Endothelial cell of umbilical vein (primary cell): ENCODE results near the gene CD109. TPM values are rescaled to one million over a fixed set of nuclear protein-coding genes. Genes with fewer than 3 reads are reported as not detected.

Experiments used
- BruUV-seq: library from RNA; stranded (reverse); fragments of 400-500 nt; replicated peaks from 2 replicates; lab custom pipeline; 2021; lab: Mats Ljungman, UMichigan
- CTCF ChIA-PET: fragments of 300-600, 350-600 bp; sonication (Branson Sonifier 250); formaldehyde crosslinking; loops from one replicate; lab custom pipeline; 2021; ENCODE audit warnings: antibody characterized with exemption, inconsistent platforms; lab: Charles Lee
- POLR2A ChIA-PET: fragments of 300-600, 350-600 bp; sonication (Branson Sonifier 250); formaldehyde crosslinking; loops from one replicate; lab custom pipeline; 2021; ENCODE audit warnings: antibody characterized with exemption, inconsistent platforms; lab: Charles Lee
- DNase-seq: peaks from one replicate; pipeline ENCODE4 v3.0.0-alpha.2; 2011; ENCODE audit warnings: low read depth, low spot score
- FAIRE-seq: peaks from 2 replicates; lab custom pipeline; 2011; peaks lifted over from hg19 to GRCh38; lab: Jason Lieb, UNC
- H2AFZ ChIP-seq: 2 replicates; pipeline ENCODE4 v1.6.0; 2012; ENCODE audit warnings: low read depth, low read length, control low read depth, inconsistent platforms
- H3K27ac ChIP-seq: 2 replicates; pipeline ENCODE4 v1.5.1; 2011; ENCODE audit warnings: low read depth, mild to moderate bottlenecking, control low read depth, low read length, moderate library complexity; ENCODE audit not compliant: insufficient read depth
- H3K27me3 ChIP-seq, 2 experiments: 2 replicates each; pipeline versions ENCODE4 v1.6.0 to v1.6.1; 2011; ENCODE audit warnings: low read length in 2 of 2, mixed read lengths in 1 of 2; ENCODE audit not compliant: control insufficient read depth in 2 of 2, insufficient read depth in 2 of 2
- H3K36me3 ChIP-seq, 2 experiments: 2 replicates in 1 of 2; 3 replicates in 1 of 2; pipeline ENCODE4 v1.5.1; 2011; ENCODE audit warnings: low read length in 2 of 2, mild to moderate bottlenecking in 1 of 2, moderate library complexity in 1 of 2; ENCODE audit not compliant: control insufficient read depth in 2 of 2, insufficient read depth in 2 of 2; ENCODE audit errors: extremely low read depth in 1 of 2
- H3K4me1 ChIP-seq: 3 replicates; pipeline ENCODE4 v1.5.1; 2011; ENCODE audit warnings: mild to moderate bottlenecking, low read length; ENCODE audit not compliant: control insufficient read depth, insufficient read depth; ENCODE audit errors: extremely low read depth
- H3K4me2 ChIP-seq: 2 replicates; pipeline ENCODE4 v1.6.1; 2011; ENCODE audit warnings: low read length, control low read depth, mixed read lengths; ENCODE audit not compliant: insufficient read depth
- H3K4me3 ChIP-seq, 3 experiments: fragments of 200-600 bp in 1 of 3; sonication (generic), shearing (Covaris generic) in 1 of 3; replicated peaks in 1 of 3; 2 replicates each; pipeline ENCODE4 v1.5.1; 2011 to 2016; ENCODE audit warnings: control low read depth in 3 of 3, low read length in 3 of 3, mild to moderate bottlenecking in 2 of 3, inconsistent platforms in 1 of 3, low read depth in 1 of 3, moderate library complexity in 1 of 3; ENCODE audit not compliant: insufficient read depth in 1 of 3
- H3K79me2 ChIP-seq: 2 replicates; pipeline ENCODE4 v1.6.0; 2012; ENCODE audit warnings: low read length, inconsistent platforms; ENCODE audit not compliant: control insufficient read depth, insufficient read depth
- H3K9ac ChIP-seq: replicated peaks from 2 replicates; pipeline ENCODE3; 2011; ENCODE audit warnings: low read length, control low read depth; ENCODE audit not compliant: insufficient read depth; ENCODE audit errors: extremely low read depth
- H3K9me1 ChIP-seq: replicated peaks from 3 replicates; pipeline ENCODE4 v1.6.0; 2011; ENCODE audit warnings: mild to moderate bottlenecking, low read length; ENCODE audit not compliant: control insufficient read depth, insufficient read depth; ENCODE audit errors: extremely low read depth
- H3K9me3 ChIP-seq: replicated peaks from 2 replicates; pipeline ENCODE4 v1.5.1; 2012; ENCODE audit warnings: low read length, inconsistent platforms; ENCODE audit not compliant: control insufficient read depth, insufficient read depth
- H4K20me1 ChIP-seq: replicated peaks from 2 replicates; pipeline ENCODE3; 2011; ENCODE audit warnings: mild to moderate bottlenecking, low read length; ENCODE audit not compliant: control insufficient read depth, insufficient read depth; ENCODE audit errors: extremely low read depth
- EZH2 ChIP-seq: IDR thresholded peaks from 2 replicates; pipeline ENCODE4 v1.6.1; 2012; ENCODE audit warnings: borderline replicate concordance, low read depth, mild to moderate bottlenecking, moderate library complexity, low read length, inconsistent platforms; ENCODE audit not compliant: severe bottlenecking
- FOS ChIP-seq: IDR thresholded peaks from 2 replicates; pipeline ENCODE4 v1.6.1; 2011; ENCODE audit warnings: mild to moderate bottlenecking, low read length, moderate library complexity, borderline replicate concordance; ENCODE audit not compliant: insufficient read depth
- GATA2 ChIP-seq: IDR thresholded peaks from 2 replicates; pipeline ENCODE4 v1.7.0; 2011; ENCODE audit warnings: low read depth, mild to moderate bottlenecking, moderate library complexity, mixed read lengths, low read length; ENCODE audit not compliant: insufficient read length, insufficient read depth
- JUN ChIP-seq: IDR thresholded peaks from 2 replicates; pipeline ENCODE4 v1.6.1; 2011; ENCODE audit warnings: borderline replicate concordance, low read depth; ENCODE audit not compliant: insufficient read length, insufficient read depth
- MYC ChIP-seq: IDR thresholded peaks from one replicate; pipeline ENCODE4 v1.6.1; 2011; ENCODE audit warnings: mild to moderate bottlenecking, low read depth, low read length
- POLR2A ChIP-seq: IDR thresholded peaks from 2 replicates; pipeline ENCODE4 v1.6.1; 2012; ENCODE audit warnings: low read depth, mild to moderate bottlenecking, control low read depth, low read length
- POLR2AphosphoS5 ChIP-seq: IDR thresholded peaks from 2 replicates; pipeline ENCODE4 v1.6.1; 2012; ENCODE audit warnings: low read depth, mild to moderate bottlenecking, control low read depth, low read length, moderate library complexity; ENCODE audit not compliant: insufficient read depth
- dilution Hi-C: fragments of 300-500 bp; cut with MboI; formaldehyde crosslinking; loops from one replicate; pipeline ENCODE4 v1.15.0; 2019; ENCODE audit warnings: low sequenced_read_pairs; ENCODE audit not compliant: extremely low pct_ligation_motif_present
- intact Hi-C: fragments of 100-400 bp; cut with micrococcal nuclease; formaldehyde crosslinking; loops from one replicate; pipeline ENCODE4 v1.10.0; 2022
- polyA plus RNA-seq, 4 experiments: library from polyadenylated mRNA; depleted of rRNA in 3 of 4; stranded (reverse) in 3 of 4; unstranded in 1 of 4; fragments of >200 nt; gene quantifications; 2 replicates each; pipeline versions ENCODE4 v1.2.1 to v1.2.3, GENCODE V29; 2011 to 2012; ENCODE audit warnings: missing spikeins in 1 of 4
- total RNA-seq: library from RNA; stranded (reverse); gene quantifications from 2 replicates; pipeline ENCODE4 v1.2.3, GENCODE V29; 2021
- TF ChIP-seq, protein P1 (sequence below): IDR thresholded peaks from 2 replicates; pipeline ENCODE4 v1.6.1; 2011; ENCODE audit not compliant: insufficient read depth, insufficient read length
- TF ChIP-seq, protein P2 (sequence below), 2 donors: IDR thresholded peaks; 1 replicate in 1 of 2; 2 replicates in 1 of 2; pipeline ENCODE4 v1.5.1; 2011; ENCODE audit warnings: low read length in 2 of 2, mild to moderate bottlenecking in 2 of 2, moderate library complexity in 2 of 2, control low read depth in 1 of 2, inconsistent platforms in 1 of 2, low read depth in 1 of 2; ENCODE audit not compliant: insufficient read depth in 1 of 2; ENCODE audit errors: extremely low read depth in 1 of 2

Gene CD109
- total and polyA plus RNA-seq, 2 donors (not counting 3 experiments of a cell fraction or from before 2014, with no cell fraction given), result 33.9 to 107 TPM

DNA sequence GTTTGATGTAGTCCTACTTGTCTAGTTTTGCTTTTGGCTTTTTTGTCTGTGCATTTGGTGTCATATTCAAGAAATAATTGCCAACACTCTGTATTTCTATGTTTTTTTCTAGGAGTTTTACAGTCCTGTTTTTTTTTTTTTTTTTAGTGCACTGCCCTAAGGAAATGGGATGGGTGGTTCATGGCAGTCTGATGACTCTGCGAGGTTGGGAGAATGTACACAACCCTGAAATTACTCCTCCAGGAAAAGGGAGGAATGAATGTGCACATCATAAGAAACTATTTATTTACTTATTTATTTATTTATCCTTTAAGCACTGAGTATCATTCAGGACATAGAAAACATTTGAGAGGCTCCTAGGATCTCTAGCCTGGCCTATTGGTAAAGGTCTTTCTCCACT is 27.0 kb upstream of the CD109 start:
- Histone ChIP-seq H3K9me3 (no peaks in the 10 kb centered on the region), H3K9me1 (no peaks in the 10 kb centered on the region), H3K27ac (no peak overlapping the region), H3K4me1 (peaks cover 20% of the 10 kb centered on the region), H3K4me3 (no peak overlapping the region), H4K20me1 (no peaks in the 10 kb centered on the region), H3K9ac (no peak overlapping the region), H3K27me3 (no peaks in the 10 kb centered on the region), H2AFZ (no peak overlapping the region), H3K36me3 (no peaks in the 10 kb centered on the region), H3K79me2 (no peaks in the 10 kb centered on the region), H3K4me2 (no peak overlapping the region)
- ChIA-PET CTCF (no interaction called here), POLR2A (no interaction called here)
- dilution Hi-C loops (no loop called here), intact Hi-C loops (no loop called here)
- no TSS peak for BruUV-seq
- DNase-seq, result no peak
- TF ChIP-seq GATA2, result no peak
- TF ChIP-seq MYC, result no peak
- TF ChIP-seq POLR2AphosphoS5, result no peak
- TF ChIP-seq, protein P1, sequence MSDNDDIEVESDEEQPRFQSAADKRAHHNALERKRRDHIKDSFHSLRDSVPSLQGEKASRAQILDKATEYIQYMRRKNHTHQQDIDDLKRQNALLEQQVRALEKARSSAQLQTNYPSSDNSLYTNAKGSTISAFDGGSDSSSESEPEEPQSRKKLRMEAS, result no peak
- TF ChIP-seq EZH2, result no peak
- TF ChIP-seq, protein P2, sequence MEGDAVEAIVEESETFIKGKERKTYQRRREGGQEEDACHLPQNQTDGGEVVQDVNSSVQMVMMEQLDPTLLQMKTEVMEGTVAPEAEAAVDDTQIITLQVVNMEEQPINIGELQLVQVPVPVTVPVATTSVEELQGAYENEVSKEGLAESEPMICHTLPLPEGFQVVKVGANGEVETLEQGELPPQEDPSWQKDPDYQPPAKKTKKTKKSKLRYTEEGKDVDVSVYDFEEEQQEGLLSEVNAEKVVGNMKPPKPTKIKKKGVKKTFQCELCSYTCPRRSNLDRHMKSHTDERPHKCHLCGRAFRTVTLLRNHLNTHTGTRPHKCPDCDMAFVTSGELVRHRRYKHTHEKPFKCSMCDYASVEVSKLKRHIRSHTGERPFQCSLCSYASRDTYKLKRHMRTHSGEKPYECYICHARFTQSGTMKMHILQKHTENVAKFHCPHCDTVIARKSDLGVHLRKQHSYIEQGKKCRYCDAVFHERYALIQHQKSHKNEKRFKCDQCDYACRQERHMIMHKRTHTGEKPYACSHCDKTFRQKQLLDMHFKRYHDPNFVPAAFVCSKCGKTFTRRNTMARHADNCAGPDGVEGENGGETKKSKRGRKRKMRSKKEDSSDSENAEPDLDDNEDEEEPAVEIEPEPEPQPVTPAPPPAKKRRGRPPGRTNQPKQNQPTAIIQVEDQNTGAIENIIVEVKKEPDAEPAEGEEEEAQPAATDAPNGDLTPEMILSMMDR (IDR thresholded peaks at IDR 0.05; ENCODE audit: extremely low read depth in 1 of 2, insufficient read depth in 1 of 2, low read depth in 1 of 2, low read length in 2 of 2), result no peak
- TF ChIP-seq JUN, result no peak
- no peak for TF ChIP-seq FOS
- no peak for TF ChIP-seq POLR2A
- no peak for FAIRE-seq
